Body of pancreas (tissue), 4 donors: Measurements from ENCODE around the gene KRTAP19-3. TPM values are rescaled to one million over a fixed set of nuclear protein-coding genes. Genes with fewer than 3 reads are reported as not detected.
A peak's percentile ranks its signal among the peaks of the same experiment; 100 is the strongest.

Experiments used
- ATAC-seq: fragments of 150-250 bp; one replicate; pipeline ENCODE4 v1.9.1; 2016
- DNase-seq, 4 donors: peaks; one replicate each; pipeline ENCODE4 v3.0.0-alpha.2; 2019
- H3K27ac ChIP-seq, 4 donors: fragments of 200-600 bp; sonication (generic); 1 replicate in 3 of 4; 2 replicates in 1 of 4; pipeline versions ENCODE4 v1.5.1 to v1.6.1; 2016 to 2019; ENCODE audit warnings: mild to moderate bottlenecking in 1 of 4, mixed read lengths in 1 of 4, moderate library complexity in 1 of 4
- H3K27me3 ChIP-seq, 2 donors: fragments of 200-600 bp; sonication (generic); one replicate each; pipeline ENCODE4 v1.6.0; 2016; ENCODE audit warnings: mild to moderate bottlenecking in 1 of 2
- H3K36me3 ChIP-seq, 2 donors: fragments of 200-600 bp; sonication (generic); replicated peaks in 1 of 2; 2 replicates each; pipeline ENCODE4 v1.5.1; 2016; ENCODE audit warnings: low read depth in 2 of 2; ENCODE audit not compliant: insufficient read depth in 1 of 2
- H3K4me1 ChIP-seq: fragments of 200-600 bp; sonication (generic); one replicate; pipeline ENCODE4 v1.6.0; 2016
- H3K4me3 ChIP-seq, 2 donors: fragments of 200-600 bp; sonication (generic); 1 replicate in 1 of 2; 2 replicates in 1 of 2; pipeline ENCODE4 v1.5.1; 2016 to 2019
- H3K9me3 ChIP-seq, 3 donors: fragments of 200-600 bp; sonication (generic); 1 replicate in 2 of 3; 2 replicates in 1 of 3; pipeline ENCODE4 v1.5.1; 2016
- CTCF ChIP-seq, 7 experiments: fragments of 450-650 bp in 4 of 7; fragments of 200-600 bp in 3 of 7; sonication (generic) in 3 of 7; IDR thresholded peaks; one replicate each; pipeline ENCODE4 v1.5.1; 2016 to 2019; ENCODE audit warnings: antibody characterized with exemption in 7 of 7
- POLR2A ChIP-seq, 3 donors: fragments of 450-650 bp; IDR thresholded peaks; one replicate each; pipeline ENCODE4 v1.6.1; 2016; ENCODE audit warnings: antibody characterized with exemption in 3 of 3, mild to moderate bottlenecking in 2 of 3
- WGBS, 2 donors: methylation state at CpG; one replicate each; pipeline ENCODE4 v1.1.5; 2017; 5-methylcytosine and 5-hydroxymethylcytosine counted together
- intact Hi-C: fragments of 100-400 bp; cut with DNase I; formaldehyde crosslinking; loops from one replicate; pipeline ENCODE4 v1.15.1; 2023
- total RNA-seq, 2 donors: library from RNA; depleted of rRNA; stranded (reverse); fragments of >200 nt; gene quantifications; one replicate each; pipeline ENCODE4 v1.1.0, GENCODE V29; 2016

KRTAP19-3 gene
- total RNA-seq, 2 donors from 2014 or later = not detected

- ATAC-seq (no peak), DNase-seq (no peak)
- Histone ChIP-seq H3K27me3 (no peaks in the 10 kb centered on the region), H3K9me3 (no peaks in the 10 kb centered on the region), H3K4me3 (no peak overlapping the region), H3K27ac (no peak overlapping the region), H3K4me1 (no peaks in the 10 kb centered on the region), H3K36me3 (no peaks in the 10 kb centered on the region)
- 40 to 46% methylated on average over 4 of the region's 4 CpGs for WGBS, 2 donors
- intact Hi-C loops = no loop called here
- no peak for TF ChIP-seq POLR2A (IDR thresholded peaks at IDR 0.05)
- TF ChIP-seq CTCF (IDR thresholded peaks at IDR 0.05) = no peak
Measured at GRCh38 chr21:30479259-30479658, 12.6 kb downstream of the KRTAP19-3 start.

- Histone ChIP-seq H3K4me3 (no peak overlapping the region), H3K27ac (no peak overlapping the region), H3K27me3 (no peaks in the 10 kb centered on the region), H3K9me3 (no peaks in the 10 kb centered on the region), H3K36me3 (no peaks in the 10 kb centered on the region), H3K4me1 (no peaks in the 10 kb centered on the region)
- TF ChIP-seq CTCF (IDR thresholded peaks at IDR 0.05) (no peak), POLR2A (IDR thresholded peaks at IDR 0.05) (no peak)
- ATAC-seq (no peak), DNase-seq (no peak)
- intact Hi-C loops = no loop called here
- 15 to 20% methylated on average over 3 of the region's 3 CpGs for WGBS, 2 donors
Measured at GRCh38 chr21:30478004-30478403, 13.8 kb downstream of the KRTAP19-3 start.

DNA sequence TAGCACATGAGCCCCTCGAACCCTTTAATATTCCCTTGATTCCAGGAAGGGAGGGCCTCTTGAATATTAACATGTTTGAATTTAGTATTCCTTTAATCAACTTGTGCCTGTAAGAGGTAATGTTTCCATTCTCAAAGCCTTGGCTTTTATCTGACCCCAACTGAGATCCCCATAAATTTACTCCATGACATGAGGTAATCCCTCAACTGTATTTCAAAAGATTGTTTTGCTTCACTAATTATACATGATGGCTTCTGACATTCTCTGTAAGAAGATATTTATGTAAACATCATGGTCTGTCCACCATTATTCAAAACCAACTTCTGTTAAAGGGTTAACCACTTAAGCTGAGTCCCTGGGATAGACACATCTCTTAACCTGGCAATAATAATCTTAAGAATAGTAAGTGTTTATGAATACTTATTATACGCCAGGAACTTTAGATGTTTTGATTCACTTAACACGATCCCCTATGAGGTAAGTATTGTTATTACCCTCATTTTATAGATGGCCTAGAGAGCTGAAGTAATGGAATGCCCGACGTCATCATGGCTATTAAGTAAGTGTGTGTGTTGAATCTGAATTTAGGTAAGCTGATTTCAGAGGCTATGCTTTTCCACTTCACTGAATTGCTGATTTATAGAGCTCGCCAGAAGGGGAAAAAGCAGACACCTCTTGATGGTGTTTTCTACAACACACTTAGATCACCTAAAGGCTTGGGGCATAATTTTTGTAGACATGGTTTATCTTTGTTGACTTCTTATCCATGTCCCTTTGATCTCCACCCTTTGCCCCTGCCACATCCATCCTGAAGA is 22.7 kb downstream of the KRTAP19-3 start:
- TF ChIP-seq CTCF (IDR thresholded peaks at IDR 0.05) = no peak
- H3K27me3 ChIP-seq = no peaks in the 10 kb centered on the region
- 47 to 67% methylated on average over 6 of the region's 6 CpGs for WGBS, 2 donors
- H3K4me3 ChIP-seq = no peak overlapping the region
- ATAC-seq (no peak), DNase-seq (no peak)
- intact Hi-C loops = no loop called here
- no peak overlapping the region for H3K27ac ChIP-seq
- H3K4me1 ChIP-seq = no peaks in the 10 kb centered on the region
- no peaks in the 10 kb centered on the region for H3K9me3 ChIP-seq
- no peaks in the 10 kb centered on the region for H3K36me3 ChIP-seq

DNA sequence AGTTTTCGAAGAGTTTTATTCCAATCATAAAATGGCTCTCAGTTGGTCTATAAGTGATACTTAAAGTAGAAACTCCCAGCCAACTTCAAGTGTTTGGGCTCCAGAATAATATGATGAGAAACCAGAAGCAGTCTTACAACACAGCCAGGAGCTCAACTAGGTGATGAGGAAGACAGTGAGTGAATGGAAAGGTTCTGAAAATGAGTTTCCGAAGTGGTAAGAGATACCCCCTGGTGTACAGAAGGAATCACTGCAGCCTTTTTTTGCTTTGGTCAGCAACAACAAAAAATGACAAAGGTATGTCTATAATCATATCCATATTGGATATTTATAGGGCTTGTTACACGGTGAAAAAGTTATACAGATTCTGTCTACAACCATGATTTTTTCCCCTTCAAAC is 28.1 kb downstream of the KRTAP19-3 start:
- 23 to 32% methylated on average over 3 of the region's 3 CpGs for WGBS, 2 donors
- H3K9me3 ChIP-seq = no peaks in the 10 kb centered on the region
- no peaks in the 10 kb centered on the region for H3K4me1 ChIP-seq
- TF ChIP-seq CTCF (IDR thresholded peaks at IDR 0.05) (peak in 4 of 7 experiments; percentile 26 to 36 (median 32)), POLR2A (IDR thresholded peaks at IDR 0.05) (no peak)
- intact Hi-C loops = no loop called here
- no peak overlapping the region for H3K27ac ChIP-seq
- no peaks in the 10 kb centered on the region for H3K36me3 ChIP-seq
- H3K27me3 ChIP-seq = no peaks in the 10 kb centered on the region
- H3K4me3 ChIP-seq = no peak overlapping the region
- no peak for ATAC-seq
- DNase-seq = no peak

DNA sequence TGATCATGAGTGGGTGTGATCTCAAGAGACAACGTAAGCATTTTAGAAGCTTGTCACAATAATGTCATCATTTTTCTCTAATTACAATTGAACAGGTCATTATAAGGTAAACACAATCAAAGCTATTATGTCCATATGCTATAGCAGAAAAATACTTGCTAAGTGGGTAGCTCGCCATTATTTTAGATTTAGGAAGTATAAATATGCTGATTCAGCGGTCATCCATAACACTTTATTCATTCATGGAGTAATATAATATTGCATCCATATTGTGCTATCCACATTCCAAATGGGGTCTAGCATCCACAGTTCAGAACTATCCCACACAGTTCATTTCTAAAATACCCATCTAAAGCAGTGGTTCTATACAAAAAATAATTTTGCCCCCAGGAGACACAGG is 43.3 kb downstream of the KRTAP19-3 start:
- ATAC-seq = no peak
- H3K4me3 ChIP-seq = no peak overlapping the region
- no peaks in the 10 kb centered on the region for H3K4me1 ChIP-seq
- intact Hi-C loops = no loop called here
- H3K36me3 ChIP-seq = no peaks in the 10 kb centered on the region
- DNase-seq = no peak
- no peaks in the 10 kb centered on the region for H3K9me3 ChIP-seq
- no peak overlapping the region for H3K27ac ChIP-seq
- 77 to 85% methylated on average over 3 of the region's 3 CpGs for WGBS, 2 donors
- TF ChIP-seq CTCF (IDR thresholded peaks at IDR 0.05) (no peak), POLR2A (IDR thresholded peaks at IDR 0.05) (no peak)
- H3K27me3 ChIP-seq = no peaks in the 10 kb centered on the region
